ENCODE results near the gene CALHM1.

The CALHM1 gene

DNA sequence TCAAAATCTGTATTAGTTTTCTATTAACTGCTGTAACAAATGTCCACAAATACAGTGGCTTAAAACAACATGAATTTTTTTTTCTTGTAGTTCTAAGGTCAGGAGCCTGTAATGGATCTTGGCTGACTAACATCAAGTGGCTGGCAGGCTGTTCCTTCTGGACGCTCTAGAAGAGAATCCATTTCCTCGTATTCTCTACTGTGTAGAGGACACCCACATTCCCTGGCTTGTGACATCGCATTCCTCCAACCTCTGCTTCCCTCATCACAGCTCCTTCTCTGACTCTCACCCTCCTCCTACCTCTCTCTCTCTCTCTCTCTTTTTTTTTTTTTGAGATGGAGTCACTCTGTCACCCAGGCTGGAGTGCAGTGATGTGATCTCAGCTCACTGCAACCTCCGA lies 4.8 kb upstream of the CALHM1 start:
- DNase-seq, result no peak
- in situ Hi-C loops (cut with HindIII; ENCODE audit: low pct_ligation_motif_present, low pct_unique_long_range_greater_than_20kb, low sequenced_read_pairs), result no loop called here

DNA sequence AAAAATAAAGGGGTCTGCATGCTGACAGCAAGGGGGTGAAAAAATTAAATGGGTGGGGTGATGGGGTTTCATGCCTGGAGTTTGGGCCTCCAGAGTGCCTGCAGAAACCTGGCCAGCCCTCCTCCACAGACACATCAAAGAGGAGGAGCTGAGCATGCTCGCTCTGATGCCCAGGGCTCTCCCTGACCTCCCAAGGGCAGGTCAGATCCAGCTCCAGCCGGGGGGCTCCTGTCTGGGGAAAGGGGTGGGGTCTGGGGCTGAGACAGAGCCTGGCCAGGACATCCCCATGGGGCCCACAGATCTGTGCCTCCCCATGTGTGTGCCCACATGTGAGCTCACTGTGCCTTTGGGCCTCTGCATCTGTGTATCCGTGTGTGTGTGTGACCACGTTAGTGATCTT lies 915 bp upstream of the CALHM1 start:
- no peak for DNase-seq
- in situ Hi-C loops (cut with HindIII; ENCODE audit: low pct_ligation_motif_present, low pct_unique_long_range_greater_than_20kb, low sequenced_read_pairs), result no loop called here

DNA sequence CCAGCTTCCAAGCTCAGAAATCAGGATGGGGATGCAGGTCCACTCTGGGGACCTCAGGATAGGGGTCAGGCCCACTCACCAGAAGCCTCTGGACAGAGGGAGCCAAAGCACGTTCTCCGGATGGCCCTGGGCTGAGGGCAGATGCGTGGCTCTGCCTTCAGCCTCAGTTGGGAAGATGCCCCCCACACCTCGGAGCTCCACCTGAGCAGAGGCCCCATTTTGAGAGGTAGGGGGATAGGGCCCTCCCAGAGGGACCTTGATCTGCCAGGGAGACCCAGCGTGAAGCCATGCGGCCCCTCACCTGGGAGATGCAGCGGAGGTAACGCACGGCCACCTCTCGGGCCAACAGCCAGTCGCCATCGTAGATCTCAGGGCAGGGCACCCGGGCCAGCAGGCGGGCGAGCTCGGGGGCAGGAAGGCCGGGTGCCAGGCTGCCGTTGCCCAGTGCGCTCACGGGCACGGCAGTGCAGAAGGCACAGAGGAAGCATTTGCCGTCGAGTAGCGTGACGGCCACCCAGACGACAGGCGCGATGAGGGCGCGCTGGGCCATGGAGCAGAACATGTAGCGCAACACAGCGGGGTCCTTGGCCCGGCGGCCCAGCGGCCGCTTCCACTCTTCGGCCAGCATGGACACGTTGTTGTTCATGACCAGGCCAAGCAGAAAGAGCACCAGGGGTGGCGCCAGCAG lies 660 bp downstream of the CALHM1 start:
- no peak for DNase-seq
- in situ Hi-C loops (cut with HindIII; ENCODE audit: low pct_ligation_motif_present, low pct_unique_long_range_greater_than_20kb, low sequenced_read_pairs), result no loop called here

GRCh38 chr10:103457176-103457712 lies 1.5 kb downstream of the CALHM1 start:
- no peak for DNase-seq
- in situ Hi-C loops (cut with HindIII; ENCODE audit: low pct_ligation_motif_present, low pct_unique_long_range_greater_than_20kb, low sequenced_read_pairs), result no loop called here

- in situ Hi-C loops (cut with HindIII; ENCODE audit: low pct_ligation_motif_present, low pct_unique_long_range_greater_than_20kb, low sequenced_read_pairs), result no loop called here
- no peak for DNase-seq
Measured at GRCh38 chr10:103456074-103456660, 2.5 kb downstream of the CALHM1 start.

DNA sequence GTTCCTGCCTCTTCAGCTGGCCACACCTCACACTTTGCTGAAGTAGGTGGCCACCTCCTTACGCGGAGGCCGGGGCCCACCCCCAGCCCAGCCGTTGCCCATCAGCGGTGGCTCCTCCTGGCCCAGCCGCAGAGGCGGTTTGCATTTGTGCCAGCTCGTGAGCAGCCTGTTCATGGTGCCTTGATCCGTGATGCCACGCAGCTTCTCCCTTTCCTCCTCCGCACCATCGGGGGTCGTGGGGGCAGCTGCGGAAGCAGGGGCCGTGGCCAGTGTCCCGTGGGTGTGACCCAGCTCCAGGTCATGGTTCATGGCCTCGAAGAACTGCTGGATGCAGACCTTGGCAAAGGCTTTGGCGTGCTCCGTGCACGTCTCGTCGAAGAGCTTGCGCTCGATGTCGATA lies 3.5 kb downstream of the CALHM1 start:
- in situ Hi-C loops (cut with HindIII; ENCODE audit: low pct_ligation_motif_present, low pct_unique_long_range_greater_than_20kb, low sequenced_read_pairs), result no loop called here
- DNase-seq, result no peak

GRCh38 chr10:103454026-103454425 lies 4.7 kb downstream of the CALHM1 start:
- in situ Hi-C loops (cut with HindIII; ENCODE audit: low pct_ligation_motif_present, low pct_unique_long_range_greater_than_20kb, low sequenced_read_pairs), result no loop called here
- DNase-seq, result no peak

- no peak for DNase-seq
- in situ Hi-C loops (cut with HindIII; ENCODE audit: low pct_ligation_motif_present, low pct_unique_long_range_greater_than_20kb, low sequenced_read_pairs), result no loop called here
Measured at GRCh38 chr10:103452506-103453230, 6.0 kb downstream of the CALHM1 start.

DNA sequence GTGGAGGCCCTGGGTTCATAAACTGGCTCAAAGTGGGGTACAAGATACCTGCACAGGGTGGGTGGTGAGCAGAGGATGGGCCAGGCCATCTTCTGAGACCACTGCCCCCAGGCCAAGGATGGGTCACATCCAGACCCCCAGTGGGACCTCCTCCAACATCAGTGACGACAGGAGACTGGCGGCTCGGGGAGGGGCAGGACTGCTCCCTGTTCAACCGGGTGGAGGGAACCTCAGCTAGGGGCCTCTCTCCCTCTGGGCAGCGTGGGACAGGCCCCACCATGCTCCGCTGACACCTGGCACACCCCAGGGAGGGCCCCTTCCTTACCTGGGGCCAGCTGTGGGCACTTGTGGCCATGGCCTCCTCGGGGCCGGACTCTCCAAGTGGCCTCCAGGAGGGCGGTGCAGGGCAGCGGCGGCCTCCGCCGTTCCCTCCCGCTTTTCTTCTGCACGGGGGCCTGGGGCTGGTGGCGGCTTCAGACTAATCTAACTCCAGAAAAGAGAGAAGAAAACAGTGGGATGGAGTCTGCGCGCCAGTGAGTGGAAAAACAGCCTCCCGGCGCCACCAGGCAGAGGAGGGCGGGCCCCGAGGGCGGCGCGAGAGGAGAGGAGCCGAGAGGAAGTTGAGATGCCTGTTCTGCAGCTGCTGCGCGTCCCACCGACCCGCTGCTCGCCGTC lies 6.7 kb downstream of the CALHM1 start, which contains the start of gene CALHM2:
CALHM2 (minus strand) TSS at position 540 of the 675 bp plus-strand sequence. CDS start 2,429 bp downstream, outside the sequence.
- DNase-seq, result peak; percentile 52
- in situ Hi-C loops (cut with HindIII; ENCODE audit: low pct_ligation_motif_present, low pct_unique_long_range_greater_than_20kb, low sequenced_read_pairs), result no loop called here

DNA sequence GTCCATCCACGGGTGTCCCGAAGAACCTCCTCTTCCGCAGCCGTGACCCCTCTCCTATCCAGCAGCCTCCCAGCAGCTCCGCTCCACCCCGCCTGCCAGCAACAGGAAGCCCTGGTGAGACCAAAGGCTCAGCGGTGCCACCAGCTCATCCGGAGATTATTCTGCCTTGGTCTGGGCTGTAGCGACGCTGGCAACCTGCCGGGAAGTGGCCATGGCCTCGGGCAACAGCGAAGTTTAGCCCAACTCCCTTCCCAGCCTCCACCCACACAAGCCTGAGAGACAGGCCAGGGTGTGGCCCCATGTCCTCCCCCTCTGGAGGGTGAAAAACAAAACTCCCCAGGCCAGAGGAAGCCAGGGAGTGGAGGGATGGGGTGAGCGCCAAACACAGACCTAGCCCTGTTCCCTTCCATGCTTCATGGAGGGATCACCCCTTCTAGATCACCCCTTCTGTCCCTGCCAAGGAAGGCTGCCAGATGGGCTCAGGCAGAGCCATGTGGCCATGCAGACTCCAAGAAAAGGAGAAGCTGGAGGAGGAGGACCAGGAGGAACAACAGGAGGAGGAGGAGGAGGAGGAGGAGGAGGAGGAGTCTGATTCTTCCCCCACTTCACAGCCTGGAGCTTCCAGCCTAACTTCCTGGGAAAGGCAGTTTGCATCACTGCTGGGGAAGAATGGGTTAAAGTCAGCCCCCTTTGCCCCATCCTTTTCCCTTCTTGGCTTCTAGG lies 7.4 kb downstream of the CALHM1 start:
- DNase-seq, result no peak
- in situ Hi-C loops (cut with HindIII; ENCODE audit: low pct_ligation_motif_present, low pct_unique_long_range_greater_than_20kb, low sequenced_read_pairs), result no loop called here

- no peak for DNase-seq
- in situ Hi-C loops (cut with HindIII; ENCODE audit: low pct_ligation_motif_present, low pct_unique_long_range_greater_than_20kb, low sequenced_read_pairs), result no loop called here
Measured at GRCh38 chr10:103450201-103450695, 8.5 kb downstream of the CALHM1 start.

DNA sequence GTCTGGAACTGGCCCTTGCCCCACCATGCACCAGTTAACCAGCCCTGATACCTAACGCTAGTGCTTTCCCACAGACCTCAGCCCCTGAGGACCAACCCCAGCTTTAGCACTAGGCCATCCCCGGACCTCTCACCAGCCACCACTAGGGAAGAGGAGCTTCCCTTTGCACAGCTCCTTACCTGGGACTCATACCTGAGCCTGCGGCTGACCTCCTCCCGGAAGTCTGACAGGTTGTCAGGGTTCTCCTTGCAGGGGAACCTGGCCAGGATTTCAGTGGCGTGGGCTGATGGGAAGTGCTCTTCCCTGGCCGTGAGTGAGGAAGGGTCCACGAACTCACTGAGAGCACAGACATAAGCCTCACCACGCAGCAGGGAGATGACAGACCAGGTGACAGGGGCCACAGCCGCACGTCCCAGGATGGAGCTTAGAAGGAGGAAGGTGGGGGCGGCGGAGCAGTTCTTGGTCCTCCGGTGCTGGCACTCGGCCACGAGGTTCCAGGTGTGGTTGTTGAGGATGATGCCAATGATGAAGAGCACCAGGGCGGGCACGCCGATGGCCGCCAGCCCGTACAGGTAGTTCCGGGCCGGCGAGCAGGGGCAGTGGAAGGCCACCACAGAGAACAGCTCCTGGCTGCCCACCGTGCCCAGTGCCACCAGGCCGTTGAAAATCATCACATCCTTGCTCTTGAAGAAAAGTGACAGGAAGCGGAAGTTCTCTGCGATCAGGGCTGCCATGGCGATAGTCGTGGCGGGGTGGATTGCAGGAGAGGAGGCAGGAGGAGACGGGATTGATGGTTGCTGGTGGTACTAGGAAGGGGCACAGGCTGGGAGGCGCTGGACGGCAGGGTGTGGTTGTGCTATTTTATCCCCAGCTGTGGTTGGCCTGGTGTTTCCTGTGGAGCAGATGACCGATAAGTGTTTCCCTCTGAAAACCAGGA lies 9.2 kb downstream of the CALHM1 start:
- no peak for DNase-seq
- in situ Hi-C loops (cut with HindIII; ENCODE audit: low pct_ligation_motif_present, low pct_unique_long_range_greater_than_20kb, low sequenced_read_pairs), result no loop called here

DNA sequence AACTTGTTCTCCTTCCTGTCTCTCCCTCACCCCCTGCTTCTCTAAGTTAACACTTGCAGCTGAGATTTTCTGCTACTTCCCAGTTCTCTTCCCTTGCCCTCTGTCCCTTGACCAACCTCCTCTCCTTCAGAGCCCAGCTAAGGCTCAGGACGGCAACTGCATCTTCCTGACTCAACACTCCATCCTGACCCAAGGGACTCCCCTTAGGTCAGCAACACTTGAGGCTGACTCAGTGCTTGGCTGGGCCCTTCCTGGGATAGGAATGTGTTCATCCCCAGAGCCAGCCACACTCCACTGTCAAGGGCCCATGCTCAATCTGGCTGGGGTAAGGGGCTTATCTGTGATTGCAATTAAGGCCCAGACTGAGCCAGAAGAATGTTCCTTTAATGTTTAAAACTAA lies 10.0 kb downstream of the CALHM1 start:
- peak; percentile 73 for DNase-seq
- in situ Hi-C loops (cut with HindIII; ENCODE audit: low pct_ligation_motif_present, low pct_unique_long_range_greater_than_20kb, low sequenced_read_pairs), result no loop called here

DNA sequence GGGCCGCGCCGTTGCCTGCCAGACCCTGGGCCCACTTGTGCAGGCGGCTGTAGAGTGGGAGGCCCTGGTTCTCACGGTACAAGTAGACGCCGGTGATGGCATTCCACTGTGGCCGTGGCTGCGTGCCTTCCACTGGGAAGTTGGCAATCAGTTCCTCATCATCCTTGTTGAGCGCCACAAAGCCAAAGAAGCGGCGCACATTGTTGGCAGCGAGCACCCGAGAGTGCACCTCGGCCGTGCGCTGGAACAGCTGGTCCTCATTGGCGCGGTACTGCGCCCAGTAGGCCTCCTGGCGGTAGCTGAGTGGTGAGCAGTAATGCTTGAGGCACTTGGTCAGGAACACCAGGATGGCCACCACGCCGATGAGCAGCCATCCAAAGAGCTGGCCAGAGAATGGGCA lies 11.5 kb downstream of the CALHM1 start:
- DNase-seq, result no peak
- in situ Hi-C loops (cut with HindIII; ENCODE audit: low pct_ligation_motif_present, low pct_unique_long_range_greater_than_20kb, low sequenced_read_pairs), result no loop called here

GRCh38 chr10:103445767-103446567 lies 12.7 kb downstream of the CALHM1 start:
- in situ Hi-C loops (cut with HindIII; ENCODE audit: low pct_ligation_motif_present, low pct_unique_long_range_greater_than_20kb, low sequenced_read_pairs), result no loop called here
- DNase-seq, result no peak

DNA sequence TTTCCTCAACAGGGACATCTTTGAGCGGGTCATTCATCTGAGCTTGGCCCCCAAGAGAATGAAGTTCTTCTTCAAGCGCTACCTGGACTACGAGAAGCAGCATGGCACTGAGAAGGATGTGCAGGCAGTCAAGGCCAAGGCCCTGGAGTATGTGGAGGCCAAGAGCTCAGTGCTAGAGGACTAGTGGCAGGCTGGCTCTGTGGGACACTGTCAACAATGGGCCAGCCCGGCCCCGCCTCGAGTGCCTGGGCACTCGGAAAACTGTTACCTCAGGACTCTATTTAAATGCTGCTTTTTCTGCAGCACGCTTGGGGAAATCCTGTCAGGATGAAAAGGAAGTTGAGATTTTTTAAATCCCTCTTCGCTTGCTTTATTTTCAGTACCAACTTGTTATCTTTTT lies 13.3 kb downstream of the CALHM1 start:
- in situ Hi-C loops (cut with HindIII; ENCODE audit: low pct_ligation_motif_present, low pct_unique_long_range_greater_than_20kb, low sequenced_read_pairs), result no loop called here
- no peak for DNase-seq

- no peak for DNase-seq
- in situ Hi-C loops (cut with HindIII; ENCODE audit: low pct_ligation_motif_present, low pct_unique_long_range_greater_than_20kb, low sequenced_read_pairs), result no loop called here
Measured at GRCh38 chr10:103444478-103444877, 14.2 kb downstream of the CALHM1 start.
